GM19468 (cell line): ENCODE data around the gene ELOVL1.

Experiments
- ATAC-seq: cut with Tn5 transposase; IDR thresholded peaks from one replicate; pipeline ENCODE4 v1.9.1; 2021; ENCODE audit warnings: mild to moderate bottlenecking, moderate library complexity, moderate number of reproducible peaks; ENCODE audit not compliant: unreplicated experiment; ENCODE audit errors: extremely low read depth

Gene ELOVL1

GRCh38 chr1:43358746-43359693, 8.8 kb downstream of the ELOVL1 start, which contains the start of gene CDC20:
Gene CDC20 (plus strand): TSS chr1:43358981. CDS start chr1:43359216, 235 bp downstream.
- peak; percentile 91 for ATAC-seq

- ATAC-seq = no peak
Observed at GRCh38 chr1:43358121-43358745, 9.6 kb downstream of the ELOVL1 start.

- ATAC-seq = no peak
Observed at GRCh38 chr1:43357251-43357650, 10.6 kb downstream of the ELOVL1 start.

GRCh38 chr1:43354936-43355335, 12.9 kb downstream of the ELOVL1 start:
- no peak for ATAC-seq

- ATAC-seq = no peak
Observed at GRCh38 chr1:43354471-43354870, 13.3 kb downstream of the ELOVL1 start.

- ATAC-seq = no peak
Observed at GRCh38 chr1:43352881-43353280, 14.9 kb downstream of the ELOVL1 start.

GRCh38 chr1:43352351-43352705, 15.5 kb downstream of the ELOVL1 start:
- ATAC-seq = no peak

GRCh38 chr1:43351421-43352350, 16.1 kb downstream of the ELOVL1 start:
- no peak for ATAC-seq

- ATAC-seq = no peak
Observed at GRCh38 chr1:43350976-43351375, 16.8 kb downstream of the ELOVL1 start.

GRCh38 chr1:43349594-43350306, 18.1 kb downstream of the ELOVL1 start:
- ATAC-seq = no peak

GRCh38 chr1:43348809-43349593, 18.8 kb downstream of the ELOVL1 start:
- ATAC-seq = no peak

- ATAC-seq = no peak
Observed at GRCh38 chr1:43348343-43348808, 19.4 kb downstream of the ELOVL1 start.

GRCh38 chr1:43346636-43347035, 21.2 kb downstream of the ELOVL1 start:
- ATAC-seq = no peak

- no peak for ATAC-seq
Observed at GRCh38 chr1:43345120-43345519, 22.7 kb downstream of the ELOVL1 start.

GRCh38 chr1:43344267-43344850, 23.5 kb downstream of the ELOVL1 start:
- ATAC-seq = no peak

- ATAC-seq = no peak
Observed at GRCh38 chr1:43340559-43340958, 27.3 kb downstream of the ELOVL1 start.

- ATAC-seq = no peak
Observed at GRCh38 chr1:43339584-43340232, 28.1 kb downstream of the ELOVL1 start.

GRCh38 chr1:43338001-43338400, 29.8 kb downstream of the ELOVL1 start:
- ATAC-seq = no peak
